SU-DHL-6 (cell line): Measurements from ENCODE around the gene RASSF5.

ENCODE experiments used
- CTCF ChIP-seq: fragments of 200-600 bp; sonication (generic); IDR thresholded peaks from one replicate; pipeline ENCODE4 v1.5.1; 2017; ENCODE audit warnings: antibody characterized with exemption, mild to moderate bottlenecking, low read length, moderate library complexity; ENCODE audit not compliant: insufficient read depth, poor library complexity, severe bottlenecking
- EZH2phosphoT487 ChIP-seq: fragments of 200-600 bp; sonication (generic), shearing (Covaris generic); conservative IDR thresholded peaks from 2 replicates; pipeline ENCODE4 v1.6.1; 2018; ENCODE audit warnings: mild to moderate bottlenecking, antibody characterized with exemption, low read length, moderate library complexity, mixed read lengths

DNA sequence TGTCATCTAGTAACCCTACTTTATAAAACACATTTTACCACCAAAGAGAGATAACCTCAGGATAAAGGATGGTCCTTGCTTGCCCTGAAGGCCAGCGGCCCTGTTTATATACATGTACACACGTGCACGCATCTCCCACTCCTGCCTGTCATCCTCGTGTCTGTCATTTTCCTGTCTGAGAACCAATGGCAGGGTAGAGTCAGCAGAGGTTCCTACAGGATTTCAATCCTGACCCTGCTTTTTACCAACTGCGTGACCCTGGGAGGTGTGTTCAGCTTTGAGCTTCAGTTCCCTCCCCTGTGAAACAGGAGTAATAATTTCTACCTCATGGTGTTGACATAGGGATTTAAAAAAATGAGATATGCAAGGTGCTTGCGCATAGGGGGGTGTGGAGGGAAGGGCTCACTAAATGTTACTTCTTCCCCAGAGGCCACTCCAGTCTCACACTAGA, 12.3 kb upstream of the RASSF5 start:
- TF ChIP-seq CTCF (no peak), EZH2phosphoT487 (no peak)
